ENCODE results near the gene IER2. TPM values are rescaled to one million over a fixed set of nuclear protein-coding genes. Genes with fewer than 3 reads are reported as not detected.
A peak's percentile ranks its signal among the peaks of the same experiment; 100 is the strongest.

Gene IER2
- total and polyA plus RNA-seq, 9 of the 15 experiments (the other 6 are each of a cell fraction or from before 2014, with no cell fraction given), result 4.5 to 205 (median 23.7) TPM

DNA sequence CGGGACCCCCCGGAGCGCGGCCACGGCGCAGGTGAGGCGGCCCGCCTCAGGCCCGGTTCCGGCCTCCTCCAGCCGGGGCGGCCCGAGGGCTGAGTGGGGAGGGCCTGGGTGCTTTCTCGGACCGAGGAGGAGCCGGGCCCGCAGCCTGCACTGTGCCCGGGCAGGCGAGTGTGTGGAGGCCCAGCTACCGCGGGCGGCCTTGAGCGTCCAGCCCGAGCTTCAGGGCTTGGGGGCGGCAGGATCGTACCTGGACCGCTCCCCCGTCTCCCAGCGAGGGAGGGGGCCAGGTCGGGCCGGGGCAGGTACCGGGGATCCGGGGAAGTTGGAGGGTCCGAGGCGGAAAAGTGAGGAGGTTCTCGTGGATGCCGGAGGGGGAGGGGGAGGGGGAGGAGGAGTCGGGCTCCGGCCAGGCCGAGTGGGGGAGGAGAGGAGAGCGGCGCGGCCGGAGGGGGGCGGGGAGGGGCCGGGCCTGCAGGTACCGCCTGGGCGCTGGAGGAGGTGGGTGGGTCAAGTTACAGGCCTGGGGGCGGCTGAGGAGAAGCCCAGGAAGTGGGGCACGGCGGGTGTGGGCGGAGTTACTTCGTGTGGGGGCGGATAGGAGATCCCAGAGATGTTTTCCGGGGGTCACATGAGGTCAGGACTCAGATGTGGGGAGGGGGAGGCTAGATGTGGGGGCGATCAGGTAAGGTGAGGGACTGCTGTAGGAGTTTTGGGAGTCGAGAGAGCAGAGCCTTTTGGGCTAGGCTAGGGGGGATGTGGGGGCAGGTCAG is 31.6 kb upstream of the IER2 start (continued):
- TF ChIP-seq NR2C2 (CRISPR knock-in tag; IDR thresholded peaks at IDR 0.05) (no peak), NR2C2 (tag; IDR thresholded peaks at IDR 0.05) (no peak; the same call in 1 of the 2 replicates), KAT8 (IDR thresholded peaks at IDR 0.05; ENCODE audit: low read depth) (no peak), XRCC5 (IDR thresholded peaks at IDR 0.05; ENCODE audit: low read depth, low read length) (no peak), POLR2A (conservative IDR thresholded peaks at IDR 0.05) (peak; percentile 44; the same call in 1 of the 2 replicates), POLR2AphosphoS5 (IDR thresholded peaks at IDR 0.05; ENCODE audit: control insufficient read depth, insufficient read depth, low read depth, low read length) (no peak), RFX7 (CRISPR knock-in tag; IDR thresholded peaks at IDR 0.05) (no peak), NCOR1 (IDR thresholded peaks at IDR 0.05) (peak; percentile 71), ZNF197 (CRISPR knock-in tag; IDR thresholded peaks at IDR 0.05; ENCODE audit: low read depth) (no peak), MTA3 (IDR thresholded peaks at IDR 0.05; ENCODE audit: borderline replicate concordance) (no peak)
- TF ChIP-seq, protein P1, sequence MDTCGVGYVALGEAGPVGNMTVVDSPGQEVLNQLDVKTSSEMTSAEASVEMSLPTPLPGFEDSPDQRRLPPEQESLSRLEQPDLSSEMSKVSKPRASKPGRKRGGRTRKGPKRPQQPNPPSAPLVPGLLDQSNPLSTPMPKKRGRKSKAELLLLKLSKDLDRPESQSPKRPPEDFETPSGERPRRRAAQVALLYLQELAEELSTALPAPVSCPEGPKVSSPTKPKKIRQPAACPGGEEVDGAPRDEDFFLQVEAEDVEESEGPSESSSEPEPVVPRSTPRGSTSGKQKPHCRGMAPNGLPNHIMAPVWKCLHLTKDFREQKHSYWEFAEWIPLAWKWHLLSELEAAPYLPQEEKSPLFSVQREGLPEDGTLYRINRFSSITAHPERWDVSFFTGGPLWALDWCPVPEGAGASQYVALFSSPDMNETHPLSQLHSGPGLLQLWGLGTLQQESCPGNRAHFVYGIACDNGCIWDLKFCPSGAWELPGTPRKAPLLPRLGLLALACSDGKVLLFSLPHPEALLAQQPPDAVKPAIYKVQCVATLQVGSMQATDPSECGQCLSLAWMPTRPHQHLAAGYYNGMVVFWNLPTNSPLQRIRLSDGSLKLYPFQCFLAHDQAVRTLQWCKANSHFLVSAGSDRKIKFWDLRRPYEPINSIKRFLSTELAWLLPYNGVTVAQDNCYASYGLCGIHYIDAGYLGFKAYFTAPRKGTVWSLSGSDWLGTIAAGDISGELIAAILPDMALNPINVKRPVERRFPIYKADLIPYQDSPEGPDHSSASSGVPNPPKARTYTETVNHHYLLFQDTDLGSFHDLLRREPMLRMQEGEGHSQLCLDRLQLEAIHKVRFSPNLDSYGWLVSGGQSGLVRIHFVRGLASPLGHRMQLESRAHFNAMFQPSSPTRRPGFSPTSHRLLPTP (IDR thresholded peaks at IDR 0.05; ENCODE audit: borderline replicate concordance, extremely low read depth, insufficient read length), result no peak
- TF ChIP-seq, protein P2, sequence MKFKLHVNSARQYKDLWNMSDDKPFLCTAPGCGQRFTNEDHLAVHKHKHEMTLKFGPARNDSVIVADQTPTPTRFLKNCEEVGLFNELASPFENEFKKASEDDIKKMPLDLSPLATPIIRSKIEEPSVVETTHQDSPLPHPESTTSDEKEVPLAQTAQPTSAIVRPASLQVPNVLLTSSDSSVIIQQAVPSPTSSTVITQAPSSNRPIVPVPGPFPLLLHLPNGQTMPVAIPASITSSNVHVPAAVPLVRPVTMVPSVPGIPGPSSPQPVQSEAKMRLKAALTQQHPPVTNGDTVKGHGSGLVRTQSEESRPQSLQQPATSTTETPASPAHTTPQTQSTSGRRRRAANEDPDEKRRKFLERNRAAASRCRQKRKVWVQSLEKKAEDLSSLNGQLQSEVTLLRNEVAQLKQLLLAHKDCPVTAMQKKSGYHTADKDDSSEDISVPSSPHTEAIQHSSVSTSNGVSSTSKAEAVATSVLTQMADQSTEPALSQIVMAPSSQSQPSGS (CRISPR knock-in tag; IDR thresholded peaks at IDR 0.05), result no peak
- TF ChIP-seq, protein P3, sequence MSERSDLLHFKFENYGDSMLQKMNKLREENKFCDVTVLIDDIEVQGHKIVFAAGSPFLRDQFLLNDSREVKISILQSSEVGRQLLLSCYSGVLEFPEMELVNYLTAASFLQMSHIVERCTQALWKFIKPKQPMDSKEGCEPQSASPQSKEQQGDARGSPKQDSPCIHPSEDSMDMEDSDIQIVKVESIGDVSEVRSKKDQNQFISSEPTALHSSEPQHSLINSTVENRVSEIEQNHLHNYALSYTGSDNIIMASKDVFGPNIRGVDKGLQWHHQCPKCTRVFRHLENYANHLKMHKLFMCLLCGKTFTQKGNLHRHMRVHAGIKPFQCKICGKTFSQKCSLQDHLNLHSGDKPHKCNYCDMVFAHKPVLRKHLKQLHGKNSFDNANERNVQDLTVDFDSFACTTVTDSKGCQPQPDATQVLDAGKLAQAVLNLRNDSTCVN (CRISPR knock-in tag; IDR thresholded peaks at IDR 0.05), result no peak
- TF ChIP-seq, protein P4, sequence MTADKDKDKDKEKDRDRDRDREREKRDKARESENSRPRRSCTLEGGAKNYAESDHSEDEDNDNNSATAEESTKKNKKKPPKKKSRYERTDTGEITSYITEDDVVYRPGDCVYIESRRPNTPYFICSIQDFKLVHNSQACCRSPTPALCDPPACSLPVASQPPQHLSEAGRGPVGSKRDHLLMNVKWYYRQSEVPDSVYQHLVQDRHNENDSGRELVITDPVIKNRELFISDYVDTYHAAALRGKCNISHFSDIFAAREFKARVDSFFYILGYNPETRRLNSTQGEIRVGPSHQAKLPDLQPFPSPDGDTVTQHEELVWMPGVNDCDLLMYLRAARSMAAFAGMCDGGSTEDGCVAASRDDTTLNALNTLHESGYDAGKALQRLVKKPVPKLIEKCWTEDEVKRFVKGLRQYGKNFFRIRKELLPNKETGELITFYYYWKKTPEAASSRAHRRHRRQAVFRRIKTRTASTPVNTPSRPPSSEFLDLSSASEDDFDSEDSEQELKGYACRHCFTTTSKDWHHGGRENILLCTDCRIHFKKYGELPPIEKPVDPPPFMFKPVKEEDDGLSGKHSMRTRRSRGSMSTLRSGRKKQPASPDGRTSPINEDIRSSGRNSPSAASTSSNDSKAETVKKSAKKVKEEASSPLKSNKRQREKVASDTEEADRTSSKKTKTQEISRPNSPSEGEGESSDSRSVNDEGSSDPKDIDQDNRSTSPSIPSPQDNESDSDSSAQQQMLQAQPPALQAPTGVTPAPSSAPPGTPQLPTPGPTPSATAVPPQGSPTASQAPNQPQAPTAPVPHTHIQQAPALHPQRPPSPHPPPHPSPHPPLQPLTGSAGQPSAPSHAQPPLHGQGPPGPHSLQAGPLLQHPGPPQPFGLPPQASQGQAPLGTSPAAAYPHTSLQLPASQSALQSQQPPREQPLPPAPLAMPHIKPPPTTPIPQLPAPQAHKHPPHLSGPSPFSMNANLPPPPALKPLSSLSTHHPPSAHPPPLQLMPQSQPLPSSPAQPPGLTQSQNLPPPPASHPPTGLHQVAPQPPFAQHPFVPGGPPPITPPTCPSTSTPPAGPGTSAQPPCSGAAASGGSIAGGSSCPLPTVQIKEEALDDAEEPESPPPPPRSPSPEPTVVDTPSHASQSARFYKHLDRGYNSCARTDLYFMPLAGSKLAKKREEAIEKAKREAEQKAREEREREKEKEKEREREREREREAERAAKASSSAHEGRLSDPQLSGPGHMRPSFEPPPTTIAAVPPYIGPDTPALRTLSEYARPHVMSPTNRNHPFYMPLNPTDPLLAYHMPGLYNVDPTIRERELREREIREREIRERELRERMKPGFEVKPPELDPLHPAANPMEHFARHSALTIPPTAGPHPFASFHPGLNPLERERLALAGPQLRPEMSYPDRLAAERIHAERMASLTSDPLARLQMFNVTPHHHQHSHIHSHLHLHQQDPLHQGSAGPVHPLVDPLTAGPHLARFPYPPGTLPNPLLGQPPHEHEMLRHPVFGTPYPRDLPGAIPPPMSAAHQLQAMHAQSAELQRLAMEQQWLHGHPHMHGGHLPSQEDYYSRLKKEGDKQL (CRISPR knock-in tag; IDR thresholded peaks at IDR 0.05; ENCODE audit: borderline replicate concordance), result 0 out of 2 replicates have a peak, but pooled peaks have one; percentile 28
